ENCODE data around the gene UMODL1. TPM values are rescaled to one million over a fixed set of nuclear protein-coding genes. Genes with fewer than 3 reads are reported as not detected.
A peak's percentile ranks its signal among the peaks of the same experiment; 100 is the strongest.

Gene UMODL1
- total and polyA plus RNA-seq, 2 of the 13 experiments (the other 11 are each of a cell fraction or from before 2014, with no cell fraction given): not detected

DNA sequence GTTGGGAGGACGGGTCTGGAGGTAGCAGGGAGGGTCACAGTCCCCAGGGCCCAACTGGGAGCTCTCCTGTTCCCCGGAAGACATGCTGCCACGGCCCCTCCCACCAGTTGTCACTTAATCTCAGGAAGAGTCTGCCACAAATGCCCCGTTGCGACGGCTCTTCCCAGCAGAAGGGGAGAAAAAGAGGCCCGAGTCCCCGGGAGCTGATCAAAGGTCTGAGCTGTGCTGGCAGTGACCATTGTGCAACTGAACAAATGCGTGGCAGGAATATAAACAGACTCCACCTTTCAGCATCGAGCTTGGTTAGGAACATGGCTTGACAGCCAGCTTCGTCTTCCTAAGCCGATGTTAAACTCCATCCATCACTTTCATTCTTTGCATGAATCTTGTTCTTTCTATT lies 33.2 kb upstream of the UMODL1 start (continued):
- TF ChIP-seq, protein P1, sequence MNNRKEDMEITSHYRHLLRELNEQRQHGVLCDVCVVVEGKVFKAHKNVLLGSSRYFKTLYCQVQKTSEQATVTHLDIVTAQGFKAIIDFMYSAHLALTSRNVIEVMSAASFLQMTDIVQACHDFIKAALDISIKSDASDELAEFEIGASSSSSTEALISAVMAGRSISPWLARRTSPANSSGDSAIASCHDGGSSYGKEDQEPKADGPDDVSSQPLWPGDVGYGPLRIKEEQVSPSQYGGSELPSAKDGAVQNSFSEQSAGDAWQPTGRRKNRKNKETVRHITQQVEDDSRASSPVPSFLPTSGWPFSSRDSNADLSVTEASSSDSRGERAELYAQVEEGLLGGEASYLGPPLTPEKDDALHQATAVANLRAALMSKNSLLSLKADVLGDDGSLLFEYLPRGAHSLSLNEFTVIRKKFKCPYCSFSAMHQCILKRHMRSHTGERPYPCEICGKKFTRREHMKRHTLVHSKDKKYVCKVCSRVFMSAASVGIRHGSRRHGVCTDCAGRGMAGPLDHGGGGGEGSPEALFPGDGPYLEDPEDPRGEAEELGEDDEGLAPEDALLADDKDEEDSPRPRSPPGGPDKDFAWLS (CRISPR knock-in tag; IDR thresholded peaks at IDR 0.05; ENCODE audit: borderline replicate concordance): no peak
- TF ChIP-seq ZKSCAN1 (IDR thresholded peaks at IDR 0.05; ENCODE audit: low read length) (no peak), TFDP1 (CRISPR knock-in tag; IDR thresholded peaks at IDR 0.05; ENCODE audit: borderline replicate concordance) (no peak; the same call in 1 of the 2 replicates), WIZ (CRISPR knock-in tag; IDR thresholded peaks at IDR 0.05) (no peak), CAMTA2 (CRISPR knock-in tag; IDR thresholded peaks at IDR 0.05; ENCODE audit: borderline replicate concordance) (no peak), ZNF619 (CRISPR knock-in tag; IDR thresholded peaks at IDR 0.05) (no peak), PHF20 (CRISPR knock-in tag; IDR thresholded peaks at IDR 0.05) (no peak), MIER2 (CRISPR knock-in tag; IDR thresholded peaks at IDR 0.05) (no peak), EP300 (IDR thresholded peaks at IDR 0.05; ENCODE audit: low read depth in 2 of 2, low read length in 2 of 2) (peak in 1 of 2 experiments; percentile 30; a peak in 1 of 4 replicates), EP300 (CRISPR knock-in tag; IDR thresholded peaks at IDR 0.05; ENCODE audit: borderline replicate concordance) (0 out of 2 replicates have a peak, but pooled peaks have one; percentile 15), TAF1 (CRISPR knock-in tag; IDR thresholded peaks at IDR 0.05) (no peak), NR1H2 (CRISPR knock-in tag; IDR thresholded peaks at IDR 0.05; ENCODE audit: borderline replicate concordance, low read depth) (no peak), SP1 (IDR thresholded peaks at IDR 0.05) (no peak), SP1 (CRISPR knock-in tag; IDR thresholded peaks at IDR 0.05) (no peak), JUND (CRISPR knock-in tag; IDR thresholded peaks at IDR 0.05) (no peak), ZFP62 (CRISPR knock-in tag; IDR thresholded peaks at IDR 0.05) (no peak), ZBTB10 (CRISPR knock-in tag; IDR thresholded peaks at IDR 0.05; ENCODE audit: borderline replicate concordance) (no peak), CREM (IDR thresholded peaks at IDR 0.05) (no peak), CREM (CRISPR knock-in tag; IDR thresholded peaks at IDR 0.05) (no peak), DMAP1 (CRISPR knock-in tag; IDR thresholded peaks at IDR 0.05) (peak; percentile 56; the same call in 1 of the 2 replicates), SIX1 (CRISPR knock-in tag; IDR thresholded peaks at IDR 0.05; ENCODE audit: borderline replicate concordance) (peak; percentile 43; the same call in 1 of the 2 replicates)
- TF ChIP-seq, protein P2, sequence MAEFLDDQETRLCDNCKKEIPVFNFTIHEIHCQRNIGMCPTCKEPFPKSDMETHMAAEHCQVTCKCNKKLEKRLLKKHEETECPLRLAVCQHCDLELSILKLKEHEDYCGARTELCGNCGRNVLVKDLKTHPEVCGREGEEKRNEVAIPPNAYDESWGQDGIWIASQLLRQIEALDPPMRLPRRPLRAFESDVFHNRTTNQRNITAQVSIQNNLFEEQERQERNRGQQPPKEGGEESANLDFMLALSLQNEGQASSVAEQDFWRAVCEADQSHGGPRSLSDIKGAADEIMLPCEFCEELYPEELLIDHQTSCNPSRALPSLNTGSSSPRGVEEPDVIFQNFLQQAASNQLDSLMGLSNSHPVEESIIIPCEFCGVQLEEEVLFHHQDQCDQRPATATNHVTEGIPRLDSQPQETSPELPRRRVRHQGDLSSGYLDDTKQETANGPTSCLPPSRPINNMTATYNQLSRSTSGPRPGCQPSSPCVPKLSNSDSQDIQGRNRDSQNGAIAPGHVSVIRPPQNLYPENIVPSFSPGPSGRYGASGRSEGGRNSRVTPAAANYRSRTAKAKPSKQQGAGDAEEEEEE (CRISPR knock-in tag; IDR thresholded peaks at IDR 0.05; ENCODE audit: borderline replicate concordance): no peak
